SK-N-SH (cell line): ENCODE measurements around the gene PITPNM3. TPM values are rescaled to one million over a fixed set of nuclear protein-coding genes. Genes with fewer than 3 reads are reported as not detected.

Source experiments
- CTCF ChIA-PET: fragments of 300-600, 350-600 bp; formaldehyde crosslinking; extraction: SDS; loops from one replicate; lab custom pipeline; 2021; lab: Yijun Ruan, JAX
- POLR2A ChIA-PET: fragments of 350-600 bp; sonication (Branson Sonifier 250); formaldehyde crosslinking; extraction: SDS; loops from one replicate; lab custom pipeline; 2020; ENCODE audit warnings: antibody characterized with exemption, inconsistent platforms; lab: Yijun Ruan, JAX
- DNase-seq: peaks from one replicate; pipeline ENCODE4 v3.0.0; 2012
- H2AFZ ChIP-seq: fragments of 200-600 bp; sonication (generic); 2 replicates; pipeline ENCODE4 v1.8.1; 2016; ENCODE audit warnings: antibody characterized with exemption, mild to moderate bottlenecking, low read depth
- H3F3A ChIP-seq: fragments of 200-600 bp; sonication (generic); replicated peaks from 2 replicates; pipeline ENCODE3; 2016; ENCODE audit warnings: antibody characterized with exemption, mild to moderate bottlenecking; ENCODE audit not compliant: insufficient read depth
- H3K27ac ChIP-seq, 2 experiments: fragments of 200-500 bp in 1 of 2; fragments of 200-600 bp in 1 of 2; sonication (Bioruptor generic) in 1 of 2; sonication (generic), shearing (Covaris generic) in 1 of 2; 2 replicates each; pipeline versions ENCODE4 v1.5.1 to v1.6.1; 2014 to 2016; ENCODE audit warnings: low read depth in 2 of 2, inconsistent platforms in 1 of 2, low read length in 1 of 2, mild to moderate bottlenecking in 1 of 2, mixed read lengths in 1 of 2
- H3K27me3 ChIP-seq: fragments of 200-600 bp; sonication (generic), shearing (Covaris generic); 2 replicates; pipeline ENCODE4 v1.6.1; 2016; ENCODE audit warnings: mixed run types; ENCODE audit not compliant: insufficient read depth
- H3K36me3 ChIP-seq, 2 experiments: fragments of 200-500 bp in 1 of 2; fragments of 200-600 bp in 1 of 2; sonication (Bioruptor generic) in 1 of 2; sonication (generic) in 1 of 2; replicated peaks in 1 of 2; 2 replicates each; pipeline versions ENCODE3 to v1.5.1; 2014 to 2016; ENCODE audit warnings: low read length in 1 of 2, mild to moderate bottlenecking in 1 of 2; ENCODE audit not compliant: insufficient read depth in 2 of 2, control insufficient read depth in 1 of 2
- H3K4me1 ChIP-seq, 2 experiments: fragments of 200-500 bp in 1 of 2; fragments of 200-600 bp in 1 of 2; sonication (Bioruptor generic) in 1 of 2; sonication (generic), shearing (Covaris generic) in 1 of 2; 2 replicates each; pipeline versions ENCODE4 v1.5.1 to v1.6.1; 2014 to 2016; ENCODE audit warnings: low read depth in 1 of 2, low read length in 1 of 2, mixed run types in 1 of 2; ENCODE audit not compliant: insufficient read depth in 2 of 2, control insufficient read depth in 1 of 2
- H3K4me2 ChIP-seq: fragments of 200-600 bp; sonication (generic), shearing (Covaris generic); 2 replicates; pipeline ENCODE4 v1.6.1; 2017; ENCODE audit warnings: mixed run types
- H3K4me3 ChIP-seq, 2 experiments: fragments of 200-500 bp in 1 of 2; fragments of 200-600 bp in 1 of 2; sonication (Bioruptor generic) in 1 of 2; sonication (generic), shearing (Covaris generic) in 1 of 2; 2 replicates each; pipeline versions ENCODE4 v1.5.1 to v1.8.1; 2014 to 2016; ENCODE audit warnings: low read depth in 2 of 2, inconsistent platforms in 1 of 2, low read length in 1 of 2, mild to moderate bottlenecking in 1 of 2, mixed read lengths in 1 of 2, moderate library complexity in 1 of 2
- H3K79me2 ChIP-seq: fragments of 200-600 bp; sonication (generic); 2 replicates; pipeline ENCODE4 v1.8.1; 2017; ENCODE audit warnings: mild to moderate bottlenecking; ENCODE audit not compliant: insufficient read depth
- H3K9ac ChIP-seq: fragments of 200-600 bp; sonication (generic); 2 replicates; pipeline ENCODE4 v1.6.1; 2017; ENCODE audit warnings: mixed run types
- H3K9me2 ChIP-seq: fragments of 200-600 bp; sonication (generic); 2 replicates; pipeline ENCODE4 v1.6.1; 2017; ENCODE audit warnings: mixed run types
- H3K9me3 ChIP-seq: fragments of 200-600 bp; sonication (generic); 2 replicates; pipeline ENCODE4 v1.6.1; 2017; ENCODE audit warnings: mixed run types, mild to moderate bottlenecking, moderate library complexity
- H4K20me1 ChIP-seq: fragments of 200-600 bp; sonication (generic); 2 replicates; pipeline ENCODE4 v1.6.1; 2017; ENCODE audit warnings: mild to moderate bottlenecking, mixed run types; ENCODE audit not compliant: insufficient read depth
- ELF1 ChIP-seq: IDR thresholded peaks from 2 replicates; pipeline ENCODE4 v1.4.0; 2012
- FOSL2 ChIP-seq: IDR thresholded peaks from 2 replicates; pipeline ENCODE4 v1.4.0; 2012; ENCODE audit warnings: low read depth, mild to moderate bottlenecking, moderate library complexity, borderline replicate concordance
- FOXJ3 ChIP-seq: sonication (generic); formaldehyde crosslinking; IDR thresholded peaks from 2 replicates; pipeline ENCODE4 v1.5.1; 2020; ENCODE audit warnings: mild to moderate bottlenecking, missing genetic modification reagents
- FOXM1 ChIP-seq: IDR thresholded peaks from 2 replicates; pipeline ENCODE4 v1.4.0; 2012; ENCODE audit warnings: low read depth, mild to moderate bottlenecking
- GABPA ChIP-seq: IDR thresholded peaks from 2 replicates; pipeline ENCODE4 v1.4.0; 2012; ENCODE audit warnings: low read depth, mild to moderate bottlenecking
- MXI1 ChIP-seq: IDR thresholded peaks from 2 replicates; pipeline ENCODE4 v1.6.1; 2012; ENCODE audit warnings: mild to moderate bottlenecking, low read depth, low read length, improper control_type of control experiment
- NRF1 ChIP-seq: IDR thresholded peaks from 2 replicates; pipeline ENCODE4 v1.6.1; 2012; ENCODE audit warnings: low read depth, mild to moderate bottlenecking, low read length
- RFX5 ChIP-seq: IDR thresholded peaks from 2 replicates; pipeline ENCODE4 v1.6.1; 2012; ENCODE audit warnings: mild to moderate bottlenecking, improper control_type of control experiment, low read length
- RXRA ChIP-seq: IDR thresholded peaks from 2 replicates; pipeline ENCODE4 v1.4.0; 2012; ENCODE audit warnings: low read depth, mild to moderate bottlenecking, borderline replicate concordance
- SIN3A ChIP-seq: IDR thresholded peaks from 2 replicates; pipeline ENCODE4 v1.6.1; 2012; ENCODE audit warnings: low read depth, mild to moderate bottlenecking, low read length, moderate library complexity, borderline replicate concordance
- SMC3 ChIP-seq: IDR thresholded peaks from 2 replicates; pipeline ENCODE4 v1.6.1; 2012; ENCODE audit warnings: low read depth, low read length, improper control_type of control experiment
- TAF1 ChIP-seq: IDR thresholded peaks from 2 replicates; pipeline ENCODE4 v1.6.1; 2012; ENCODE audit warnings: low read depth, mild to moderate bottlenecking, low read length, moderate library complexity, borderline replicate concordance
- TCF12 ChIP-seq: IDR thresholded peaks from 2 replicates; pipeline ENCODE4 v1.4.0; 2012
- TEAD4 ChIP-seq: IDR thresholded peaks from 2 replicates; pipeline ENCODE4 v1.4.0; 2012; ENCODE audit warnings: mild to moderate bottlenecking, borderline replicate concordance; ENCODE audit not compliant: insufficient read depth
- YY1 ChIP-seq: IDR thresholded peaks from 2 replicates; pipeline ENCODE4 v1.4.0; 2012; ENCODE audit warnings: low read depth, mild to moderate bottlenecking
- WGBS: methylation state at CpG from one replicate; pipeline ENCODE4 v1.1.6; 2017; ENCODE audit warnings: low lambda C conversion rate; 5-methylcytosine and 5-hydroxymethylcytosine counted together
- polyA plus RNA-seq, 3 experiments: library from polyadenylated mRNA; depleted of rRNA; stranded (reverse); fragments of >200 nt; gene quantifications; 2 replicates each; pipeline ENCODE4 v1.2.3, GENCODE V29; 2012
- TF ChIP-seq, protein P1 (sequence below): IDR thresholded peaks from 2 replicates; pipeline ENCODE4; 2012
- TF ChIP-seq, protein P2 (sequence below): IDR thresholded peaks from 2 replicates; pipeline ENCODE4 v1.4.0; 2012; ENCODE audit warnings: low read depth, borderline replicate concordance
- TF ChIP-seq, protein P3 (sequence below): IDR thresholded peaks from 2 replicates; pipeline ENCODE4 v1.4.0; 2012; ENCODE audit warnings: low read depth
- TF ChIP-seq, protein P4 (sequence below): fragments of 150-350 bp; IDR thresholded peaks from 2 replicates; pipeline ENCODE4 v1.6.1; 2017; ENCODE audit warnings: antibody characterized with exemption, low read length, low read depth, borderline replicate concordance
- TF ChIP-seq, protein P5 (sequence below): IDR thresholded peaks from 2 replicates; pipeline ENCODE4 v1.6.1; 2012; ENCODE audit warnings: mild to moderate bottlenecking, low read depth, low read length, moderate library complexity
- TF ChIP-seq, protein P6 (sequence below): fragments of 150-350 bp; IDR thresholded peaks from 2 replicates; pipeline ENCODE4 v1.6.1; 2016; ENCODE audit warnings: mild to moderate bottlenecking, low read depth, low read length

The PITPNM3 gene
- polyA plus RNA-seq, 1 of the 3 experiments (the other 2 are of a cell fraction): 0.82 TPM

DNA sequence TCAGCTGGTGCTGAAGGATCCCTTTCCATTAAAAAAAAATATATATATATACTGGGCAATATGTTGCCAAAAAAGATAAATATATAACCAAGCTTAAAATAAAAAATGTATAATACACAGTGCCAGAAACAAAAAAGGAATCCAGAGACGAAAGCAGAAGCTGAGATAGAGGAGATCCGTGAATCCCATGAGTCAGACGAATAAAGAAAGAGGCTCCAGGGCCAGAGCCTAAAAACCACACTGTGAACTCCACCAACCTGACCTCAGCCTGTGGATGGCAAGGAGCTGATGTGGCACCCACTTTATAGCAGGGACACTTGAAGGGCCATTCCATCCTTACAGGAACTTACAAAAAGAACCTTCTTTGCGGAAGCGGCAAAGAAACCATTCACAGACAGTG lies 34.8 kb downstream of the PITPNM3 start (continued):
- TF ChIP-seq NRF1: no peak
- TF ChIP-seq, all 33 proteins: peak for 0

DNA sequence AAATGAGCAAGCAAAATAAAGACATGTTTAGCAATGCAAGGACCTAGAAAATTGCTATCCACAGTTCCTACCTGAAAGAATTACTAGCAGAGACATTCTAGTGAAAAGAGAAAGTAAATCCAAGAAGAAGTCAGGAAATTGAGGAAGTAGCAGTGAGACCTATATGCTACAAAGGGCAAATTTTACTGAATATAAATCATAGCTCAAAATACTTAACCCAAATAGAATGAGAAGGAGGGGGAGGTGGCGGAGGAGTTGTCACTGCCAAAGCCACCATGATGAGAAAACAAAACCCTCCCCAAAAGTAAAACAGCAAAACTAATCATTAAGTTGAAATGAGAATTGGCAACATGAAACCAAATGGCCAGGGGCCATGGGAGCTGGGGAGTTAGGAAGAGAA lies 39.3 kb downstream of the PITPNM3 start:
- POLR2A ChIA-PET: no interaction called here
- no peaks in the 10 kb centered on the region for H3K36me3 ChIP-seq
- H3K79me2 ChIP-seq: no peaks in the 10 kb centered on the region
- no peak for DNase-seq
- H3F3A ChIP-seq: no peaks in the 10 kb centered on the region
- CTCF ChIA-PET: interaction anchor here (1.0 to 1.2 kb wide), 3 partner anchors 10 to 44 kb away, joined by 3 to 4 read pairs (median 4); no protein-coding TSS in a partner anchor
- no peaks in the 10 kb centered on the region; a peak in 1 of 4 replicates for H3K4me1 ChIP-seq
- 89% methylated on average over 1 of the region's 1 CpG for WGBS
- H3K9me3 ChIP-seq: no peaks in the 10 kb centered on the region
- H4K20me1 ChIP-seq: no peaks in the 10 kb centered on the region
- no peak overlapping the region for H2AFZ ChIP-seq
- H3K27me3 ChIP-seq: no peaks in the 10 kb centered on the region
- H3K27ac ChIP-seq: no peak overlapping the region
- TF ChIP-seq, protein P1, sequence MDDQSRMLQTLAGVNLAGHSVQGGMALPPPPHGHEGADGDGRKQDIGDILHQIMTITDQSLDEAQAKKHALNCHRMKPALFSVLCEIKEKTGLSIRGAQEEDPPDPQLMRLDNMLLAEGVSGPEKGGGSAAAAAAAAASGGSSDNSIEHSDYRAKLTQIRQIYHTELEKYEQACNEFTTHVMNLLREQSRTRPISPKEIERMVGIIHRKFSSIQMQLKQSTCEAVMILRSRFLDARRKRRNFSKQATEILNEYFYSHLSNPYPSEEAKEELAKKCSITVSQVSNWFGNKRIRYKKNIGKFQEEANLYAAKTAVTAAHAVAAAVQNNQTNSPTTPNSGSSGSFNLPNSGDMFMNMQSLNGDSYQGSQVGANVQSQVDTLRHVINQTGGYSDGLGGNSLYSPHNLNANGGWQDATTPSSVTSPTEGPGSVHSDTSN: no peak
- TF ChIP-seq, protein P2, sequence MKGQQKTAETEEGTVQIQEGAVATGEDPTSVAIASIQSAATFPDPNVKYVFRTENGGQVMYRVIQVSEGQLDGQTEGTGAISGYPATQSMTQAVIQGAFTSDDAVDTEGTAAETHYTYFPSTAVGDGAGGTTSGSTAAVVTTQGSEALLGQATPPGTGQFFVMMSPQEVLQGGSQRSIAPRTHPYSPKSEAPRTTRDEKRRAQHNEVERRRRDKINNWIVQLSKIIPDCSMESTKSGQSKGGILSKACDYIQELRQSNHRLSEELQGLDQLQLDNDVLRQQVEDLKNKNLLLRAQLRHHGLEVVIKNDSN: no peak
- TF ChIP-seq SMC3: no peak
- no peak for TF ChIP-seq GABPA
- TF ChIP-seq RFX5: no peak
- TF ChIP-seq TEAD4: no peak
- no peak for TF ChIP-seq FOXM1
- TF ChIP-seq MXI1: no peak
- TF ChIP-seq, protein P3, sequence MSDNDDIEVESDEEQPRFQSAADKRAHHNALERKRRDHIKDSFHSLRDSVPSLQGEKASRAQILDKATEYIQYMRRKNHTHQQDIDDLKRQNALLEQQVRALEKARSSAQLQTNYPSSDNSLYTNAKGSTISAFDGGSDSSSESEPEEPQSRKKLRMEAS: no peak
- no peak for TF ChIP-seq TCF12
- no peak for TF ChIP-seq FOXJ3 (CRISPR knock-in tag)
- TF ChIP-seq YY1: no peak
- TF ChIP-seq ELF1: no peak
- no peak for TF ChIP-seq RXRA
- TF ChIP-seq TAF1: no peak
- TF ChIP-seq, protein P4, sequence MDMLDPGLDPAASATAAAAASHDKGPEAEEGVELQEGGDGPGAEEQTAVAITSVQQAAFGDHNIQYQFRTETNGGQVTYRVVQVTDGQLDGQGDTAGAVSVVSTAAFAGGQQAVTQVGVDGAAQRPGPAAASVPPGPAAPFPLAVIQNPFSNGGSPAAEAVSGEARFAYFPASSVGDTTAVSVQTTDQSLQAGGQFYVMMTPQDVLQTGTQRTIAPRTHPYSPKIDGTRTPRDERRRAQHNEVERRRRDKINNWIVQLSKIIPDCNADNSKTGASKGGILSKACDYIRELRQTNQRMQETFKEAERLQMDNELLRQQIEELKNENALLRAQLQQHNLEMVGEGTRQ: no peak
- TF ChIP-seq, protein P5, sequence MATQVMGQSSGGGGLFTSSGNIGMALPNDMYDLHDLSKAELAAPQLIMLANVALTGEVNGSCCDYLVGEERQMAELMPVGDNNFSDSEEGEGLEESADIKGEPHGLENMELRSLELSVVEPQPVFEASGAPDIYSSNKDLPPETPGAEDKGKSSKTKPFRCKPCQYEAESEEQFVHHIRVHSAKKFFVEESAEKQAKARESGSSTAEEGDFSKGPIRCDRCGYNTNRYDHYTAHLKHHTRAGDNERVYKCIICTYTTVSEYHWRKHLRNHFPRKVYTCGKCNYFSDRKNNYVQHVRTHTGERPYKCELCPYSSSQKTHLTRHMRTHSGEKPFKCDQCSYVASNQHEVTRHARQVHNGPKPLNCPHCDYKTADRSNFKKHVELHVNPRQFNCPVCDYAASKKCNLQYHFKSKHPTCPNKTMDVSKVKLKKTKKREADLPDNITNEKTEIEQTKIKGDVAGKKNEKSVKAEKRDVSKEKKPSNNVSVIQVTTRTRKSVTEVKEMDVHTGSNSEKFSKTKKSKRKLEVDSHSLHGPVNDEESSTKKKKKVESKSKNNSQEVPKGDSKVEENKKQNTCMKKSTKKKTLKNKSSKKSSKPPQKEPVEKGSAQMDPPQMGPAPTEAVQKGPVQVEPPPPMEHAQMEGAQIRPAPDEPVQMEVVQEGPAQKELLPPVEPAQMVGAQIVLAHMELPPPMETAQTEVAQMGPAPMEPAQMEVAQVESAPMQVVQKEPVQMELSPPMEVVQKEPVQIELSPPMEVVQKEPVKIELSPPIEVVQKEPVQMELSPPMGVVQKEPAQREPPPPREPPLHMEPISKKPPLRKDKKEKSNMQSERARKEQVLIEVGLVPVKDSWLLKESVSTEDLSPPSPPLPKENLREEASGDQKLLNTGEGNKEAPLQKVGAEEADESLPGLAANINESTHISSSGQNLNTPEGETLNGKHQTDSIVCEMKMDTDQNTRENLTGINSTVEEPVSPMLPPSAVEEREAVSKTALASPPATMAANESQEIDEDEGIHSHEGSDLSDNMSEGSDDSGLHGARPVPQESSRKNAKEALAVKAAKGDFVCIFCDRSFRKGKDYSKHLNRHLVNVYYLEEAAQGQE: no peak
- TF ChIP-seq FOSL2: no peak
- TF ChIP-seq, protein P6, sequence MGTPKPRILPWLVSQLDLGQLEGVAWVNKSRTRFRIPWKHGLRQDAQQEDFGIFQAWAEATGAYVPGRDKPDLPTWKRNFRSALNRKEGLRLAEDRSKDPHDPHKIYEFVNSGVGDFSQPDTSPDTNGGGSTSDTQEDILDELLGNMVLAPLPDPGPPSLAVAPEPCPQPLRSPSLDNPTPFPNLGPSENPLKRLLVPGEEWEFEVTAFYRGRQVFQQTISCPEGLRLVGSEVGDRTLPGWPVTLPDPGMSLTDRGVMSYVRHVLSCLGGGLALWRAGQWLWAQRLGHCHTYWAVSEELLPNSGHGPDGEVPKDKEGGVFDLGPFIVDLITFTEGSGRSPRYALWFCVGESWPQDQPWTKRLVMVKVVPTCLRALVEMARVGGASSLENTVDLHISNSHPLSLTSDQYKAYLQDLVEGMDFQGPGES: no peak
- no peak for TF ChIP-seq SIN3A
- no peak overlapping the region for H3K4me3 ChIP-seq
- no peak overlapping the region for H3K9ac ChIP-seq
- no peak overlapping the region for H3K4me2 ChIP-seq
- no peaks in the 10 kb centered on the region for H3K9me2 ChIP-seq
